Activated CD8-positive, alpha-beta T cell treated with anti-CD3 and anti-CD28 coated beads for 36 hours (primary cell): Measurements from ENCODE around the gene AGPAT3. TPM values are rescaled to one million over a fixed set of nuclear protein-coding genes. Genes with fewer than 3 reads are reported as not detected.
A peak's percentile ranks its signal among the peaks of the same experiment; 100 is the strongest.

ENCODE experiments used
- ATAC-seq: fragments of 200-7000 bp; cut with Tn5 transposase; one replicate; pipeline ENCODE4 v1.10.0; 2021; ENCODE audit warnings: mild to moderate bottlenecking, moderate library complexity
- CTCF ChIA-PET: fragments of 350-600 bp; sonication (Branson Sonifier 250); formaldehyde crosslinking; loops from one replicate; lab custom pipeline; 2021; ENCODE audit warnings: antibody characterized with exemption; lab: Charles Lee
- POLR2A ChIA-PET: fragments of 350-600 bp; sonication (Branson Sonifier 250); formaldehyde crosslinking; loops from one replicate; lab custom pipeline; 2021; ENCODE audit warnings: antibody characterized with exemption; lab: Charles Lee
- DNase-seq: peaks from one replicate; pipeline ENCODE4 v3.0.0-alpha.2; 2020
- H3K27ac Mint-ChIP-seq: one replicate; pipeline ENCODE4 v1.8.0; 2021; ENCODE audit warnings: mild to moderate bottlenecking, mixed read lengths
- H3K27me3 Mint-ChIP-seq: one replicate; pipeline ENCODE4 v1.8.0; 2021; ENCODE audit warnings: mixed read lengths
- H3K36me3 Mint-ChIP-seq: one replicate; pipeline ENCODE4 v1.8.0; 2021; ENCODE audit warnings: low read depth, mixed read lengths
- H3K4me1 Mint-ChIP-seq: one replicate; pipeline ENCODE4 v1.8.0; 2021; ENCODE audit warnings: low read depth, mixed read lengths
- H3K4me3 Mint-ChIP-seq: one replicate; pipeline ENCODE4 v1.8.0; 2021; ENCODE audit warnings: mild to moderate bottlenecking, moderate library complexity, mixed read lengths
- H3K9me3 Mint-ChIP-seq: one replicate; pipeline ENCODE4 v1.8.0; 2021; ENCODE audit warnings: mixed read lengths
- CTCF ChIP-seq: fragments of 200-600 bp; IDR thresholded peaks from one replicate; pipeline ENCODE4 v1.8.0; 2022; ENCODE audit warnings: antibody characterized with exemption, mild to moderate bottlenecking
- intact Hi-C: fragments of 100-400 bp; cut with micrococcal nuclease; formaldehyde crosslinking; loops from one replicate; pipeline ENCODE4 v1.10.0; 2022
- total RNA-seq, 2 experiments: library from RNA; stranded (reverse); gene quantifications; one replicate each; pipeline ENCODE4 v1.2.3, GENCODE V29; 2021

AGPAT3 gene
- total RNA-seq, 2 experiments from 2014 or later, result 59.3 to 62.2 TPM

DNA sequence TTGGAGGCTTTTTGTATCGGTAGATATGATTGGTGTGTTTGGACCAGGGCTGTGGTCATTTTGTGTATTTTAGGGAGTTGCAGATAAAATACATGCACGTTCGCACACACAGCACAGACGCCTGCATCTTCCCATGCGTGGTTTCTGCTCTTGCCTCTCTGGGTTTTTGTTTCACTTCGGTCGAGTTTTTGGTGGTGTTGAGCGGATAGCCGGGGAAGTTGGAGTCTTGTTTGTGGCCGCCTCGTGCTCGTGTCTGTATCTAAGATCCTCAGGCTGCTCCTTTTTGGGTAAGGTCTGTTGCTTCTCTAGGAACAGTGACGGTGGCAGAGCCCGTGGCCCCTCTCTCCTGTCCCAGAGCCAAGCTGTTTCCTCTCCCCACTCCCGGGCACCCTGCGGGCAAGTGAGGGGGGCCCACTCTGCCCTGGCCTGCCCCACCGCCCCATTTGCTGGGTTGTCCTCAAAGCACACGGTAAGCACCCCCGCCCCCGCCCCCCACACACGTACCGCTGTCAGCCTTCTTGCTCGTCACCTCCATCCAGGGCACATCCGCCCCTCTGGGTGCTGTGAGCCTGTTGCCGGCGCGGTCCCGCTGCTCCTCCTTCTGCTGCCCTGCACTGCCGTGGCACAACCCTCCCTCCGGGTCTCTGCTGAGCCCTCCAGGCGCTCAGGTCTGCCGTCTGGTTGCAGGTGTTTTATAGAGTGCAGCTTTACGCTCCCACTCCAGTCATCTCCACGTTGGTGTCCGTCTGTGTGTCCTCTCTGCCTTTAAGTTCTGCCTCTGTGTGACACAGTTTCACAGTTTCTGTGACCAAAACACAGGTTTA lies 51.9 kb downstream of the AGPAT3 start:
- H3K27ac Mint-ChIP-seq, result peak overlapping the region; percentile 82
- H3K36me3 Mint-ChIP-seq, result peaks cover 24% of the 10 kb centered on the region
- intact Hi-C loops, result loop anchor here (5.0 to 10.0 kb wide), 2 partner anchors 35 to 52 kb away; partner anchors contain the start of gene AGPAT3
- peak; percentile 76 for ATAC-seq
- DNase-seq, result peak; percentile 82
- TF ChIP-seq CTCF, result no peak
- peak overlapping the region; percentile 79 for H3K4me3 Mint-ChIP-seq
- peaks cover 51% of the 10 kb centered on the region for H3K4me1 Mint-ChIP-seq
- ChIA-PET POLR2A (interaction anchor here (0.7 to 1.3 kb wide), 6 partner anchors 23 to 68 kb away, joined by 3 to 4 read pairs (median 4); no protein-coding TSS in a partner anchor), CTCF (no interaction called here)
- peaks cover 10% of the 10 kb centered on the region for H3K9me3 Mint-ChIP-seq
- peaks cover 2% of the 10 kb centered on the region for H3K27me3 Mint-ChIP-seq

DNA sequence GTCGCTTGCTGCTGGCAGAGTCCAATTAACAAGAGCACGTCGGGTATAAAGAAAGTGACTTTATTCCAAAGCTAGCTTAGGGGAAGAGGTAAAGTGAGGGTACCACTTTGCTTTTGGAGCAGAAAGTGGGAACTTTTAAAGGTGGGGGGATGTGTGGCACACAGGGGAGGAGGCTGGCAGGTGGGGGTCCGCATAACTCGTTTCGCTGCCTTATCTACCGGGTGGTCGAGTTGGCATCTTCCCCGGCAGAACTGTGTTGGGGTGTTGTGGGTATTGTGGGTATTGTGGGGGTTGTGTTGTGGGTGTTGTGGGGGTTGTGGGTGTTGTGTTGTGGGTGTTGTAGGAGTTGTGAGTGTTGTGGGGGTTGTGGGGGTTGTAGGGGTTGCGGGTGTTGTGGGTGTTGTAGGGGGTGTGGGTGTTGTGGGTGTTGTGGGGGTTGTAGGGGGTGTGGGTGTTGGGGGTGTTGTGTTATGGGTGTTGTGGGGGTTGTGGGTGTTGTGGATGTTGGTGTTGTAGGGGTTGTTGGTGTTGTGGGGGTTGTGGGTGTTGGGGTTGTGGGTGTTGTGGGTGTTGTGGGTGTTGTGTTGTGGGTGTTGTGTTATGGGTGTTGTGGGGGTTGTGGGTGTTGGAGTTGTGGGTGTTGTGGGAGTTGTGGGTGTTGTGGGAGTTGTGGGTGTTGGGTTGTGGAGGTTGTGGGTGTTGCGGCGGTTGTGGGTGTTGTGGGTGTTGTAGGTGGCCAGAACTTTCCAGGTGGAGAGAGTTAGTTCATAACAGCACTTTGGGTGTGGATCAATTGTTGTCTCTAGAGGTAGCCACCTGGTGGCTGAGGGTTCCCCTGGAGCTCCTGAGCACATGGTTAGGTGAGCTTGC lies 52.7 kb downstream of the AGPAT3 start:
- TF ChIP-seq CTCF, result peak; percentile 29
- peak overlapping the region; percentile 79 for H3K4me3 Mint-ChIP-seq
- POLR2A ChIA-PET, result interaction anchor here (0.7 to 1.3 kb wide), 8 partner anchors 23 to 124 kb away, joined by 3 to 5 read pairs (median 4); no protein-coding TSS in a partner anchor
- DNase-seq, result peak; percentile 61
- H3K4me1 Mint-ChIP-seq, result peaks cover 60% of the 10 kb centered on the region
- H3K9me3 Mint-ChIP-seq, result peaks cover 4% of the 10 kb centered on the region
- H3K27ac Mint-ChIP-seq, result peak overlapping the region; percentile 82
- H3K36me3 Mint-ChIP-seq, result peaks cover 19% of the 10 kb centered on the region
- H3K27me3 Mint-ChIP-seq, result peaks cover 2% of the 10 kb centered on the region
- intact Hi-C loops, result loop anchor here (5.0 to 10.0 kb wide), 2 partner anchors 35 to 53 kb away; partner anchors contain the start of gene AGPAT3
- ATAC-seq, result no peak
- CTCF ChIA-PET, result interaction anchor here (0.8 to 1.4 kb wide), 6 partner anchors 14 to 107 kb away, joined by 3 to 4 read pairs (median 3); partner anchors contain the start of gene TRAPPC10

DNA sequence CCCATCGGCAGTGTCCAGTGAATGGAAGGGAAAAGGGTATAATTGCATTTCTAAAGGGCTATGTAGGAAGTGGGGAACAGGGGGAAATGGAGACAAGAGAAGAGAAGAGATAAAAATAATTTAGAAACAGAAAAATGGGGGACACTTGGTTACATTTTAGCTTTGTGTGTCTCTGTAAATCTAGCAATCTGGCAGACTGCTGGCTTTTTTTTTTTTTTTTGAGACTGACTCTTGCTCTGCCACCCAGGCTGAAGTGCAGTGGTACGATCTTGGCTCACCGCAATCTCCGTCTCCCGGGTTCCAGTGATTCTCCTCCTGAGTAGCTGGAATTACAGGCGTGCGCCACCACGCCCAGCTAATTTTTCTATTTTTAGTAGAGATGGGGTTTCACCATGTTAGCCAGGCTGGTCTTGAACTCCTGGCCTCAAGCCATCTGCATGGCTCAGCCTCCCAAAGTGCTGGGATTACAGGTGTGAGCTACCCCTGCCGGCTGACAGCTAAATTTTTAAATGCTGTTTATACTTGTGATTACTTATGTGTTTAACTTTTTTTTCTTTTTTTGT lies 53.4 kb downstream of the AGPAT3 start:
- ChIA-PET POLR2A (interaction anchor here (0.6 to 1.3 kb wide), 5 partner anchors 12 to 125 kb away, joined by 3 to 5 read pairs (median 3); no protein-coding TSS in a partner anchor), CTCF (interaction anchor here (0.8 to 1.4 kb wide), 6 partner anchors 13 to 108 kb away, joined by 3 to 4 read pairs (median 3); partner anchors contain the start of gene TRAPPC10)

More for the DNA sequence above, 53.4 kb downstream of the AGPAT3 start:
- Mint-ChIP-seq H3K36me3 (peaks cover 16% of the 10 kb centered on the region), H3K27me3 (peaks cover 2% of the 10 kb centered on the region), H3K9me3 (peaks cover 2% of the 10 kb centered on the region), H3K4me1 (peaks cover 65% of the 10 kb centered on the region), H3K27ac (peak overlapping the region; percentile 81), H3K4me3 (peak overlapping the region; percentile 79)
- no peak for DNase-seq
- TF ChIP-seq CTCF, result no peak
- ATAC-seq, result no peak
- intact Hi-C loops, result loop anchor here (5.0 to 10.0 kb wide), 2 partner anchors 36 to 54 kb away; partner anchors contain the start of gene AGPAT3
